Astrocyte of the spinal cord (primary cell): Measurements from ENCODE around the gene AARS2.
A peak's percentile ranks its signal among the peaks of the same experiment; 100 is the strongest.
"Not testable (repeated sequence)": the region's sequence is repeated elsewhere in the genome, so short reads cannot be mapped to it uniquely, and the experiment has no call there.

Experiments used
- DNase-seq: peaks from one replicate; pipeline ENCODE4 v3.0.0; 2011; ENCODE audit warnings: low read depth, low spot score
- H3K4me3 ChIP-seq: 2 replicates; pipeline ENCODE4 v1.5.1; 2011; ENCODE audit warnings: low read depth, mild to moderate bottlenecking, low read length, moderate library complexity
- in situ Hi-C: cut with HindIII; loops from 2 replicates; pipeline ENCODE4 v1.10.0; 2017; ENCODE audit warnings: low sequenced_read_pairs
- TF ChIP-seq, protein P1 (sequence below): IDR thresholded peaks from 2 replicates; pipeline ENCODE4 v1.5.1; 2012; ENCODE audit warnings: low read depth, mild to moderate bottlenecking, low read length, inconsistent platforms

The AARS2 gene

GRCh38 chr6:44332585-44332984 lies 19.4 kb upstream of the AARS2 start:
- no peak overlapping the region for H3K4me3 ChIP-seq
- peak; percentile 2 for DNase-seq

GRCh38 chr6:44329858-44330257 lies 16.7 kb upstream of the AARS2 start:
- no peak for DNase-seq
- in situ Hi-C loops: no loop called here
- H3K4me3 ChIP-seq: no peak overlapping the region
- TF ChIP-seq, protein P1, sequence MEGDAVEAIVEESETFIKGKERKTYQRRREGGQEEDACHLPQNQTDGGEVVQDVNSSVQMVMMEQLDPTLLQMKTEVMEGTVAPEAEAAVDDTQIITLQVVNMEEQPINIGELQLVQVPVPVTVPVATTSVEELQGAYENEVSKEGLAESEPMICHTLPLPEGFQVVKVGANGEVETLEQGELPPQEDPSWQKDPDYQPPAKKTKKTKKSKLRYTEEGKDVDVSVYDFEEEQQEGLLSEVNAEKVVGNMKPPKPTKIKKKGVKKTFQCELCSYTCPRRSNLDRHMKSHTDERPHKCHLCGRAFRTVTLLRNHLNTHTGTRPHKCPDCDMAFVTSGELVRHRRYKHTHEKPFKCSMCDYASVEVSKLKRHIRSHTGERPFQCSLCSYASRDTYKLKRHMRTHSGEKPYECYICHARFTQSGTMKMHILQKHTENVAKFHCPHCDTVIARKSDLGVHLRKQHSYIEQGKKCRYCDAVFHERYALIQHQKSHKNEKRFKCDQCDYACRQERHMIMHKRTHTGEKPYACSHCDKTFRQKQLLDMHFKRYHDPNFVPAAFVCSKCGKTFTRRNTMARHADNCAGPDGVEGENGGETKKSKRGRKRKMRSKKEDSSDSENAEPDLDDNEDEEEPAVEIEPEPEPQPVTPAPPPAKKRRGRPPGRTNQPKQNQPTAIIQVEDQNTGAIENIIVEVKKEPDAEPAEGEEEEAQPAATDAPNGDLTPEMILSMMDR: no peak

More at GRCh38 chr6:44332585-44332984, 19.4 kb upstream of the AARS2 start:
- in situ Hi-C loops: no loop called here
- TF ChIP-seq, protein P1: no peak

DNA sequence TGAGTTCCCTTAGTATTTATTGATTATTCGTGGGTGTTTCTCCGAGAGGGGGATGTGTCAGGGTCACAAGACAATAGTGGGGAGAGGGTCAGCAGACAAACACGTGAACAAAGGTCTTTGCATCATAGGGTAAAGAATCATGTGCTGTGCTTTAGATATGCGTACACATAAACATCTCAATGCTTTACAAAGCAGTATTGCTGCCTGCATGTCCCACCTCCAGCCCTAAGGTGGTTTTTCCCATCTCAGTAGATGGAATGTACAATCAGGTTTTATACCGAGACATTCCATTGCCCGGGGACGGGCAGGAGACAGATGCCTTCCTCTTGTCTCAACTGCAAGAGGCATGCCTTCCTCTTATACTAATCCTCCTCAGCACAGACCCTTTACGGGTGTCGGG lies 15.1 kb upstream of the AARS2 start:
- in situ Hi-C loops, DNase-seq, H3K4me3 ChIP-seq: not testable (repeated sequence)

- in situ Hi-C loops: no loop called here
- no peak for DNase-seq
- TF ChIP-seq, protein P1: no peak
- H3K4me3 ChIP-seq: no peak overlapping the region
Measured at GRCh38 chr6:44327760-44328159, 14.6 kb upstream of the AARS2 start.

DNA sequence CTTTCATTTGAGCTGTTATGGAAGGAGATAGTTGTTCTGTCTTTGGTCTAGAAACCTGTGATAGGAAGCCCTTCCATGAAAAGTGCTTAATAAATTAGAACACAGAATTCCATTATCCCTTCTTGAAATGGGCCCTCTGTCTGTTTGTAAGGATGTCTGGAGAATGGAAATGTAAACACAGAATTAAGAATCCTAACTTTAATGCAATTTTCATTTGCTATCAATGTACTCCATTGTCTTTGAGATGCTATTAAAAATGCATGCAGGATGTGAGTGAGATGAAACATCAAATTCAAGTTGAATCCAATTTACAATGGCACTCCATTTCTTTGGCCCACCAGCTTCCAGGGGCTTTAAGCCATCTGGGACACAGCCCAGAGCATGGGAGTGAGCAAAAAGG lies 13.9 kb upstream of the AARS2 start:
- TF ChIP-seq, protein P1: no peak
- in situ Hi-C loops: no loop called here
- no peak overlapping the region for H3K4me3 ChIP-seq
- DNase-seq: no peak

GRCh38 chr6:44321210-44321609 lies 8.1 kb upstream of the AARS2 start:
- no peak for DNase-seq
- in situ Hi-C loops: no loop called here
- no peak overlapping the region for H3K4me3 ChIP-seq
- TF ChIP-seq, protein P1: no peak

GRCh38 chr6:44317136-44317631 lies 4.0 kb upstream of the AARS2 start:
- DNase-seq, in situ Hi-C loops, H3K4me3 ChIP-seq: not testable (repeated sequence)

- no peak overlapping the region for H3K4me3 ChIP-seq
- no peak for DNase-seq
- TF ChIP-seq, protein P1: no peak
- in situ Hi-C loops: no loop called here
Measured at GRCh38 chr6:44316481-44316880, 3.3 kb upstream of the AARS2 start.
